ENCODE measurements around the gene DLEU7.

DNA sequence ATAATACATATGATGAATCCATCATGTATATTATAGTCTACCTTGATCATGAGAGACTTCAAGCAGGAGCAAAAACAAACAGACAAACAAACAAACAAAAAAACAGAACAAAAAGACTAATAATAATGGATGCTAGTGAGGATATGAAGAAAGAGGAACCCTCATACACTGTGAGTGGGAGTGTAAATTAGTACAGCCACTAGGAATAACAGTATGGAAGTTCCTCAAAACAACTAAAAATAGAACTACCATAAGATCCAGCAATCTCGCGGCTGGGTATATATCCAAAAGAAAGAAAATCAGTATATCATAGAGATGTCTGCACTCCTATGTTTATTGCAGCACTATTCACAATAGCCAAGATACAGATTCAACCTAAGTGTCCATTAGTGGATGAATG is 7.0 kb upstream of the DLEU7 start:
- TF ChIP-seq, protein P1, sequence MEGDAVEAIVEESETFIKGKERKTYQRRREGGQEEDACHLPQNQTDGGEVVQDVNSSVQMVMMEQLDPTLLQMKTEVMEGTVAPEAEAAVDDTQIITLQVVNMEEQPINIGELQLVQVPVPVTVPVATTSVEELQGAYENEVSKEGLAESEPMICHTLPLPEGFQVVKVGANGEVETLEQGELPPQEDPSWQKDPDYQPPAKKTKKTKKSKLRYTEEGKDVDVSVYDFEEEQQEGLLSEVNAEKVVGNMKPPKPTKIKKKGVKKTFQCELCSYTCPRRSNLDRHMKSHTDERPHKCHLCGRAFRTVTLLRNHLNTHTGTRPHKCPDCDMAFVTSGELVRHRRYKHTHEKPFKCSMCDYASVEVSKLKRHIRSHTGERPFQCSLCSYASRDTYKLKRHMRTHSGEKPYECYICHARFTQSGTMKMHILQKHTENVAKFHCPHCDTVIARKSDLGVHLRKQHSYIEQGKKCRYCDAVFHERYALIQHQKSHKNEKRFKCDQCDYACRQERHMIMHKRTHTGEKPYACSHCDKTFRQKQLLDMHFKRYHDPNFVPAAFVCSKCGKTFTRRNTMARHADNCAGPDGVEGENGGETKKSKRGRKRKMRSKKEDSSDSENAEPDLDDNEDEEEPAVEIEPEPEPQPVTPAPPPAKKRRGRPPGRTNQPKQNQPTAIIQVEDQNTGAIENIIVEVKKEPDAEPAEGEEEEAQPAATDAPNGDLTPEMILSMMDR (IDR thresholded peaks at IDR 0.05): no peak
- TF ChIP-seq POLR2A (IDR thresholded peaks at IDR 0.05): no peak

Measured in lower leg skin (tissue), 3 donors.